ENCODE data around the gene DUSP10.

The DUSP10 gene

DNA sequence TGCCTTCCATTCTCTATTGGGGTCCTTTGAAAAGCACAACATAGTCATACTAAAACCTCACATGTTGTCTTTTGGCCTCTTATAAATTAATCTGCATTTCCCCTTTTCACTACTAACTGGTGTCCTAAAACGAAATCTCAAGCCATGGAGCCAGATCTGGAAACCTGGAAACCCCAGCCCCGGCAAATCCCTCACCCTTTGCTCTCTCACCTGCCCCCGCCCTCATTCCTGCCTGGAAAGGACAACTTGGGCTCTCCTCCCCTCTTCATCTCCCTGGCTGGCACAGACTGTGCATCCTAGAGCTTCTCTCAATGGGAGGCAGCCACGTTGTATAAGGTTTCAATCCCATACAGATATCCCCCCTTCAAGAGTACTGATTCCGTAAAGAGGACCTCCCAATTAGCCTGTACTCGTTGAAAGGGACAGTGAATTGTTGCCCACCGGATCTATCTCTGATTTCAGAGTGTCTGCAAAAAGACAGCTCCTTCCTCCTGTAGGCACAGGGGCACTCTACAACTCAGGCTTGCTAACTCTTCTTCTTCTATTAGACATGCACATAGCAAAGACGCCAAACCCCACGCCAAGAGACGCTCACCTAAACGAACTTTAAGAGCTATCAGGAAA is 1.4 kb downstream of the DUSP10 start:
- peak overlapping the region; percentile 90 for H3K27ac ChIP-seq
- TF ChIP-seq, protein P1, sequence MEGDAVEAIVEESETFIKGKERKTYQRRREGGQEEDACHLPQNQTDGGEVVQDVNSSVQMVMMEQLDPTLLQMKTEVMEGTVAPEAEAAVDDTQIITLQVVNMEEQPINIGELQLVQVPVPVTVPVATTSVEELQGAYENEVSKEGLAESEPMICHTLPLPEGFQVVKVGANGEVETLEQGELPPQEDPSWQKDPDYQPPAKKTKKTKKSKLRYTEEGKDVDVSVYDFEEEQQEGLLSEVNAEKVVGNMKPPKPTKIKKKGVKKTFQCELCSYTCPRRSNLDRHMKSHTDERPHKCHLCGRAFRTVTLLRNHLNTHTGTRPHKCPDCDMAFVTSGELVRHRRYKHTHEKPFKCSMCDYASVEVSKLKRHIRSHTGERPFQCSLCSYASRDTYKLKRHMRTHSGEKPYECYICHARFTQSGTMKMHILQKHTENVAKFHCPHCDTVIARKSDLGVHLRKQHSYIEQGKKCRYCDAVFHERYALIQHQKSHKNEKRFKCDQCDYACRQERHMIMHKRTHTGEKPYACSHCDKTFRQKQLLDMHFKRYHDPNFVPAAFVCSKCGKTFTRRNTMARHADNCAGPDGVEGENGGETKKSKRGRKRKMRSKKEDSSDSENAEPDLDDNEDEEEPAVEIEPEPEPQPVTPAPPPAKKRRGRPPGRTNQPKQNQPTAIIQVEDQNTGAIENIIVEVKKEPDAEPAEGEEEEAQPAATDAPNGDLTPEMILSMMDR (conservative IDR thresholded peaks at IDR 0.05) = no peak

DNA sequence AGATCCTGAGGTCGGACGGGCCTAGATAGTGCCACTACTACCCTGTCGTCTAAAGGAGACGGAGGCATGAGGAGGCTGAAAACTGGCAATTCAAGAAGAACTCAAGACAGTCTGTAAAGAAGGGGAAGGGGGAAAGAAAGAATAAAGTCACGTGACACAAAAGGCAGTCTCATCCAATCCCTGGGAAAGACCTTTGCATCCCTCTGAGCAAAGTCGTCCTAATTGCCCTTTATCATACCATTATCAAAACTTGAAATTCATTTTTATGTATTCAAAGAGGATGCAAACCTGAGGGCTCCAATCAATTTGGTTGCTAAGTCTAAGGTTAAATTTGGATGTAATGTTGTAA is 2.2 kb downstream of the DUSP10 start:
- H3K27ac ChIP-seq = no peak overlapping the region

DNA sequence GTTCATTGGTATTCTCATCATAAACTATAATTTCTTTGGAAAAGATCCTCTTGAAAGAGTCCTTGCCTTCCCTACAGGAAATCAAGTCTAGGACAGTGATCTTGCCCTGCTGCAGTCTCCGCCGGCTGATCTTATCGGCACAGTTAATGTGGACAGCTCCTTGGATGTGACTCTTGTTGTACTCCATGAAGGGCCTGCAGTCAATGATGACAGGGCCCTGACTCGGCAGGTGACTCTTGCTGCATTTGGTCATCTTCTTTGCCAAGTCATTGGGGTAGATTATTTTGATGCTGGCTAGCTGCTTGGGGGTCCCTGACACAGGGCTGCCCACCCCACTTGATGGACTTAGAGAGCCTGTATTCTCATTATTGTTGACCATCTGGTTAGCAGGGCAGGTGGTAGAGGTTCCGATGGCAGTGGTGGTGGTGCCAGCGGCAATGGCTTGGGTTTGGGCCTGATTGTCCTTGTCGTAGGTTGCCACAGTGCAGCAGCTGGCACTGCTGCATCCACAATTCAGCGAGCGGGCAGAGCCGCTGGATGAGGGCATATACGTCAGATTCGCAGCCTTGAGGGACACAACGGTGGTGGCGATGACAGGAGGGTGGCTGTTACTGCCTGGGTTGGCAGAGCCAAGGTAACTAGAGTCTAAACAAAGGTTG is 2.7 kb downstream of the DUSP10 start:
- no peak overlapping the region for H3K27ac ChIP-seq
- TF ChIP-seq, protein P1 (conservative IDR thresholded peaks at IDR 0.05) = no peak

More for the DNA sequence above, 2.2 kb downstream of the DUSP10 start:
- TF ChIP-seq, protein P1 (conservative IDR thresholded peaks at IDR 0.05) = no peak

DNA sequence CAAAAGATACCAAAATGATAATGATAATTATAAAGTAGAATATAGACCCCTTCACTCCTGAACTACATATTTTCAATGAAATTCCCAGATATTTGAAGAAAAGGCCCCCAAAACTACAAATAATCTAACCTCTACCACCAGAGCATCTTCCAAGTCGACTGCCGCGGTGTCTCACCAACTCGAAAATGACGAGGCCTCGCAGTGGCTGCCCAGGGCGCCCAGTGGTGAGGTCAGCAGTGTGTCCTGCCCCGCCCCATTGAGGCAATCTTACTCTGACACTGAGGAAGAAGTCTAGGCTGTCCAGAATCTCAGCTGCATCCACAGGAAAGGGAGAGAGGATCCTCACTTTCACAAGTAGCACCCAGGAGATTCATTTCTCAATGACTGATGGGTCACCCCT is 5.2 kb downstream of the DUSP10 start:
- TF ChIP-seq, protein P1 (conservative IDR thresholded peaks at IDR 0.05) = no peak
- H3K27ac ChIP-seq = no peak overlapping the region

- TF ChIP-seq, protein P1 (conservative IDR thresholded peaks at IDR 0.05) = no peak
- no peak overlapping the region for H3K27ac ChIP-seq
Measured at GRCh38 chr1:221735999-221736398, 5.9 kb downstream of the DUSP10 start.

DNA sequence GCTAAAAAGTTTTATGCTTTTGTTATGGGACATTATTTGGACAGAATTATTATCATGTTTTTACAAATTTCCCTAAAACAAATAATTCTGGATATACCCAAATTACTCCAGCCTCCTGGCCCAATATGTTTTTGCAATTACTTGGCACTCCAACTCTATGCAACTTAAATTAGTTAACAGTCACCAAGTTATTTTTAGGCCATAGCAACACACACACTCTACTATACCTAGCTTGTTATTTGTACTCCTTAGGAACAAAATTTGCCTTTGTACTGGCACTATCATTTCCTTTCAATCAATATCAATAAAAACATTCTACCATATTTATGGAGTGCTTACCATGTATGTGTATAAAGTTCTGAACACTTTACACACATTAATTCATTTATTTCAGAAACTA is 7.7 kb downstream of the DUSP10 start:
- H3K27ac ChIP-seq = no peak overlapping the region
- TF ChIP-seq, protein P1 (conservative IDR thresholded peaks at IDR 0.05) = no peak

DNA sequence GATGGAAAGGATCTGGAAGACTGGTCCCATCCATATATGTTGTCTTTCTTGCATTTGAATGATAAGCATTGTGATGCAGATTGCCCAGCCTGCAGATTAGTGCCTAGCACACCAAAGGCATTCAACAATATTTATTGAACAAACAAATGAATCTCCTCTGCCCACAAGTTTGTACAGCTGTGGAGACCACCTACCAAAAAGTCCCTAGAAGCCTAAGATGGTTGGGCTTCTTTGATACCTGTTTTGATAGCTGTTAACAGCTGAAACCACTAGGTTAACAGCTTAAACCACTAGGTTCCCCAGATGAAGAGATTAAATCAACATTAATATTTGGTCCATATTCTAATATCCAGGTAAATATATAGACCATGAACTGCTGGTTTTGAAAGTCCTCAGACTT is 9.8 kb downstream of the DUSP10 start:
- TF ChIP-seq, protein P1 (conservative IDR thresholded peaks at IDR 0.05) = no peak
- no peak overlapping the region for H3K27ac ChIP-seq
